ENCODE measurements around the gene SLC26A1.
"Not testable (repeated sequence)": the region's sequence is repeated elsewhere in the genome, so short reads cannot be mapped to it uniquely, and the experiment has no call there.

SLC26A1 gene

GRCh38 chr4:948101-948935 lies 44.9 kb downstream of the SLC26A1 start:
- Histone ChIP-seq H3K4me1 (ENCODE audit: control insufficient read depth, insufficient read depth, low read length) (no peaks in the 10 kb centered on the region), H3K4me3 (ENCODE audit: low read length in 2 of 2) (no peak overlapping the region), H3K27ac (ENCODE audit: low read length) (no peak overlapping the region), H3K36me3 (ENCODE audit: control insufficient read depth in 2 of 2, insufficient read depth in 2 of 2, low read length in 2 of 2) (peaks cover 0 to 8% of the 10 kb centered on the region in 2 donors), H3K9me3 (ENCODE audit: control insufficient read depth in 2 of 2, low read length in 2 of 2) (no peaks in the 10 kb centered on the region), H3K9ac (ENCODE audit: low read length in 2 of 2) (no peak overlapping the region), H3K27me3 (ENCODE audit: control insufficient read depth in 1 of 2, insufficient read depth in 2 of 2, low read length in 2 of 2) (no peaks in the 10 kb centered on the region)

GRCh38 chr4:947491-947971 lies 45.7 kb downstream of the SLC26A1 start:
- H3K27ac ChIP-seq (ENCODE audit: low read length), result no peak overlapping the region
- no peaks in the 10 kb centered on the region for H3K9me3 ChIP-seq (ENCODE audit: control insufficient read depth in 2 of 2, low read length in 2 of 2)
- peaks cover 0 to 6% of the 10 kb centered on the region in 2 donors for H3K36me3 ChIP-seq (ENCODE audit: control insufficient read depth in 2 of 2, insufficient read depth in 2 of 2, low read length in 2 of 2)
- no peaks in the 10 kb centered on the region for H3K4me1 ChIP-seq (ENCODE audit: control insufficient read depth, insufficient read depth, low read length)
- no peaks in the 10 kb centered on the region for H3K27me3 ChIP-seq (ENCODE audit: control insufficient read depth in 1 of 2, insufficient read depth in 2 of 2, low read length in 2 of 2)
- no peak overlapping the region for H3K4me3 ChIP-seq (ENCODE audit: low read length in 2 of 2)
- H3K9ac ChIP-seq (ENCODE audit: low read length in 2 of 2), result no peak overlapping the region

GRCh38 chr4:946517-947471 lies 46.4 kb downstream of the SLC26A1 start:
- Histone ChIP-seq H3K9ac (ENCODE audit: low read length in 2 of 2) (no peak overlapping the region), H3K4me1 (ENCODE audit: control insufficient read depth, insufficient read depth, low read length) (no peaks in the 10 kb centered on the region), H3K36me3 (ENCODE audit: control insufficient read depth in 2 of 2, insufficient read depth in 2 of 2, low read length in 2 of 2) (peaks cover 0 to 6% of the 10 kb centered on the region in 2 donors), H3K27me3 (ENCODE audit: control insufficient read depth in 1 of 2, insufficient read depth in 2 of 2, low read length in 2 of 2) (no peaks in the 10 kb centered on the region), H3K9me3 (ENCODE audit: control insufficient read depth in 2 of 2, low read length in 2 of 2) (no peaks in the 10 kb centered on the region), H3K27ac (ENCODE audit: low read length) (no peak overlapping the region), H3K4me3 (ENCODE audit: low read length in 2 of 2) (no peak overlapping the region)

- Histone ChIP-seq H3K9me3 (ENCODE audit: control insufficient read depth in 2 of 2, low read length in 2 of 2) (no peaks in the 10 kb centered on the region), H3K4me1 (ENCODE audit: control insufficient read depth, insufficient read depth, low read length) (no peaks in the 10 kb centered on the region), H3K36me3 (ENCODE audit: control insufficient read depth in 2 of 2, insufficient read depth in 2 of 2, low read length in 2 of 2) (peaks cover 0 to 5% of the 10 kb centered on the region in 2 donors), H3K27ac (ENCODE audit: low read length) (no peak overlapping the region), H3K4me3 (ENCODE audit: low read length in 2 of 2) (no peak overlapping the region), H3K27me3 (ENCODE audit: control insufficient read depth in 1 of 2, insufficient read depth in 2 of 2, low read length in 2 of 2) (no peaks in the 10 kb centered on the region), H3K9ac (ENCODE audit: low read length in 2 of 2) (no peak overlapping the region)
These were observed 47.1 kb downstream of the SLC26A1 start for GRCh38 chr4:946103-946450.

- no peaks in the 10 kb centered on the region for H3K9me3 ChIP-seq (ENCODE audit: control insufficient read depth in 2 of 2, low read length in 2 of 2)
- peaks cover 0 to 3% of the 10 kb centered on the region in 2 donors for H3K36me3 ChIP-seq (ENCODE audit: control insufficient read depth in 2 of 2, insufficient read depth in 2 of 2, low read length in 2 of 2)
- H3K4me3 ChIP-seq (ENCODE audit: low read length in 2 of 2), result no peak overlapping the region
- H3K4me1 ChIP-seq (ENCODE audit: control insufficient read depth, insufficient read depth, low read length), result no peaks in the 10 kb centered on the region
- H3K27me3 ChIP-seq (ENCODE audit: control insufficient read depth in 1 of 2, insufficient read depth in 2 of 2, low read length in 2 of 2), result no peaks in the 10 kb centered on the region
- H3K27ac ChIP-seq (ENCODE audit: low read length), result no peak overlapping the region
- H3K9ac ChIP-seq (ENCODE audit: low read length in 2 of 2), result no peak overlapping the region
These were observed 47.7 kb downstream of the SLC26A1 start for GRCh38 chr4:945274-946102.

DNA sequence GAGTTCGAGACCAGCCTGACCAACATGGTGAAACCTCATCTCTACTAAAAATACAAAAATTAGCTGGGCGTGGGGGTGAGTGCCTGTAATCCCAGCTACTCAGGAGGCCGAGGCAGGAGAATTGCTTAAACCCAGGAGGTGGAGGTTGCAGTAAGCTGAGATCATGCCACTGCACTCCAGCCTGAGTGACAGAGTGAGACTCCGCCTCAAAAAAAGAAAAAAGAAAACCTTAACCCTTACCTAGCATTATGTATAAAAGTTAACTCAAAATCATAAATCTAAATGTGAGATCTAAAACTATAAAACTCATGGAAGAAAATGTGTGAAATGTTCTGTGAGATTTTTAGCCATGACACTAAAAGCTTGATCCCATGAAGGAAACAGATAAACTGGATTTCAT lies 53.7 kb downstream of the SLC26A1 start:
- H3K27me3 ChIP-seq (ENCODE audit: control insufficient read depth in 1 of 2, insufficient read depth in 2 of 2, low read length in 2 of 2); H3K9me3 ChIP-seq (ENCODE audit: control insufficient read depth in 2 of 2, low read length in 2 of 2); H3K36me3 ChIP-seq (ENCODE audit: control insufficient read depth in 2 of 2, insufficient read depth in 2 of 2, low read length in 2 of 2); H3K27ac ChIP-seq (ENCODE audit: low read length); H3K4me1 ChIP-seq (ENCODE audit: control insufficient read depth, insufficient read depth, low read length); H3K4me3 ChIP-seq (ENCODE audit: low read length in 2 of 2); H3K9ac ChIP-seq (ENCODE audit: low read length in 2 of 2): not testable (repeated sequence)
